ENCODE data around the gene RBBP8NL. TPM values are rescaled to one million over a fixed set of nuclear protein-coding genes. Genes with fewer than 3 reads are reported as not detected.
A peak's percentile ranks its signal among the peaks of the same experiment; 100 is the strongest.
"Not testable (repeated sequence)": the region's sequence is repeated elsewhere in the genome, so short reads cannot be mapped to it uniquely, and the experiment has no call there.

RBBP8NL gene
- polyA plus RNA-seq, 2 of the 4 experiments (the other 2 are of a cell fraction): not detected

DNA sequence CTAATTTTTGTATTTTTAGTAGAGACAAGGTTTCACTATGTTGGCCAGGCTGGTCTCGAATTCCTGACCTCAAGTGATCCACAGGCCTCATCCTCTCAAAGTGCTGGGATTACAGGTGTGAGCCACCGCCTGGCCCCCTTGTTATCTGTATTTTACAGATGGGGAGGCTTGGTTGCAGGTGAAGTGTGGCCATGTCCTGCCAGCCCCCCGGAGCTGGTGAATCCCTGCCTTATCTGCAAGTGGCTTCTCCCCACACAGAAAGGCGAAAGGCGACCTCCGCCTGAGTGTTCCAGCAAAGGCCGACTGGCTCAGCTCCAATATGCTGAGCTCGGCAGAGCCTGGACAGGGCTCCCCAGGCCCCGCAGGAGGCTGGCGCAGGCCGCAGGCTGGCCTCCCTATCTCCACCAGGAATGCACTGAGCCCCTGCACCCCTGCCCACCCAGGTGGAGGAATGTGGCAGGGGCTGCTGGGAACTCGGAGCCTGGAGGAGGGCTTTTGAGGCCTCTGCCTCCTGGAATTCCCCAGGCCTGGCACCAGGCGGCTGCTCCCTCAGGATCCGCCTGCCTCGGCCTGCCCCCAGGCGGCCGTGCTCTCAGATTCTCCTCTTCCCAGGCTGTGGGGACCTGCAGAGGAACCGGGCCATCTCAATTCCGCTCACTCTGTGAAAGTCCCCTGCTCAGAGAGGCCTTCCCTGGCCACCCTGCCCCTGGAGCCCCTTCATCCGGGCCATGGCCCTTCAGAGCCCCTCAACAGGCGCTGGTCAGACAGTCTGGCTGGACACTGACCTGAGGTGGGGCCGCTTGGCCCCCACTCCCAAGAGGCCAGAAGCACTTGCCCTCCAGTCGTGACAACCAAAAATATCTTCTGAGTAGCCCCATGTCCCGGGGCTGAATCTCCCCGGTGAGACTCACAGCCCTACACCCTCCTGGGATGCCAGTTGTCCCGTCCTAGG, 51.0 kb downstream of the RBBP8NL start:
- H3K4me2 ChIP-seq: peak overlapping the region; percentile 59
- CTCF ChIA-PET: interaction anchor here (0.6 to 11.0 kb wide), 20 partner anchors 9 to 81 kb away, joined by 3 to 290 read pairs (median 4); partner anchors contain the start of genes ADRM1, LAMA5 and RPS21
- 48% methylated on average over 24 of the region's 26 CpGs for WGBS (ENCODE audit: missing lambda C conversion rate)

GRCh38 chr20:62374331-62375152, 52.8 kb downstream of the RBBP8NL start:
- CTCF ChIA-PET: interaction anchor here (1.0 to 11.0 kb wide), 11 partner anchors 8 to 73 kb away, joined by 3 to 290 read pairs (median 6); partner anchors contain the start of genes ADRM1, LAMA5 and RPS21
- Histone ChIP-seq H3K27ac (peak overlapping the region; percentile 81 to 94), H3K4me2 (peak overlapping the region; percentile 59), H3K4me3 (no peak overlapping the region), H3K4me1 (peaks cover 81% of the 10 kb centered on the region), H3K9me3 (no peaks in the 10 kb centered on the region)
- TF ChIP-seq POLR2AphosphoS2 (conservative IDR thresholded peaks at IDR 0.05; ENCODE audit: low read length): 0 out of 2 replicates have a peak, but pooled peaks have one; percentile 18
- TF ChIP-seq, protein P1, sequence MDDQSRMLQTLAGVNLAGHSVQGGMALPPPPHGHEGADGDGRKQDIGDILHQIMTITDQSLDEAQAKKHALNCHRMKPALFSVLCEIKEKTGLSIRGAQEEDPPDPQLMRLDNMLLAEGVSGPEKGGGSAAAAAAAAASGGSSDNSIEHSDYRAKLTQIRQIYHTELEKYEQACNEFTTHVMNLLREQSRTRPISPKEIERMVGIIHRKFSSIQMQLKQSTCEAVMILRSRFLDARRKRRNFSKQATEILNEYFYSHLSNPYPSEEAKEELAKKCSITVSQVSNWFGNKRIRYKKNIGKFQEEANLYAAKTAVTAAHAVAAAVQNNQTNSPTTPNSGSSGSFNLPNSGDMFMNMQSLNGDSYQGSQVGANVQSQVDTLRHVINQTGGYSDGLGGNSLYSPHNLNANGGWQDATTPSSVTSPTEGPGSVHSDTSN (IDR thresholded peaks at IDR 0.05): peak; percentile 11; the same call in 1 of the 2 replicates
- no peak for TF ChIP-seq CEBPB (IDR thresholded peaks at IDR 0.05)
- 0 out of 2 replicates have a peak, but pooled peaks have one; percentile 11 for TF ChIP-seq MAX (IDR thresholded peaks at IDR 0.05)
- no peak for TF ChIP-seq EHMT2 (IDR thresholded peaks at IDR 0.05; ENCODE audit: low read depth)
- POLR2A ChIA-PET: interaction anchor here (1.4 kb wide), 1 partner anchor 72 kb away, joined by 3 read pairs; the partner anchor contains the start of gene ADRM1
- 69% methylated on average over 24 of the region's 24 CpGs for WGBS (ENCODE audit: missing lambda C conversion rate)
- no peak for DNase-seq (ENCODE audit: low read depth in 1 of 2, low spot score in 1 of 2)
- ATAC-seq: 0 out of 6 replicates have a peak, but pooled peaks of 1 of the 2 experiments have one; percentile 1
- FAIRE-seq: no peak

More for the DNA sequence above, 51.0 kb downstream of the RBBP8NL start:
- Histone ChIP-seq H3K4me1 (peaks cover 75% of the 10 kb centered on the region), H3K4me3 (no peak overlapping the region), H3K27ac (peak overlapping the region; percentile 81 to 94), H3K9me3 (no peaks in the 10 kb centered on the region)
- no peak for FAIRE-seq
- POLR2A ChIA-PET: interaction anchor here (1.3 to 1.4 kb wide), 2 partner anchors 9 to 74 kb away, joined by 3 read pairs; partner anchors contain the start of genes ADRM1 and LAMA5
- peak in 1 of 2 experiments; percentile 81 for DNase-seq (ENCODE audit: low read depth in 1 of 2, low spot score in 1 of 2)
- peak; percentile 70 to 85 for ATAC-seq
- peak in 1 of 2 experiments; percentile 9; a peak in 1 of 5 replicates for TF ChIP-seq JUN (IDR thresholded peaks at IDR 0.05)
- TF ChIP-seq ESRRA (IDR thresholded peaks at IDR 0.05; ENCODE audit: borderline replicate concordance, low read length): no peak
- TF ChIP-seq FOSL2 (IDR thresholded peaks at IDR 0.05): no peak
- TF ChIP-seq FOSL2 (CRISPR knock-in tag; IDR thresholded peaks at IDR 0.05): peak; percentile 27; the same call in 1 of the 2 replicates
- TF ChIP-seq CTCF (IDR thresholded peaks at IDR 0.05): peak; percentile 62
- peak; percentile 19 for TF ChIP-seq MAFK (IDR thresholded peaks at IDR 0.05; ENCODE audit: partially characterized antibody)
- TF ChIP-seq, protein P1 (IDR thresholded peaks at IDR 0.05): peak; percentile 18; the same call in 1 of the 2 replicates
- TF ChIP-seq MAX (IDR thresholded peaks at IDR 0.05): peak; percentile 50; the same call in 1 of the 2 replicates
- TF ChIP-seq RAD21 (conservative IDR thresholded peaks at IDR 0.05 in 1 of 2, IDR thresholded peaks at IDR 0.05 in 1 of 2): peak; percentile 69 to 79
- TF ChIP-seq CBX2 (IDR thresholded peaks at IDR 0.05; ENCODE audit: borderline replicate concordance, low read depth): no peak
- peak; percentile 79 for TF ChIP-seq SMC3 (IDR thresholded peaks at IDR 0.05)

- ATAC-seq; DNase-seq (ENCODE audit: low read depth in 1 of 2, low spot score in 1 of 2); H3K4me3 ChIP-seq; H3K4me2 ChIP-seq; FAIRE-seq; POLR2A ChIA-PET; H3K9me3 ChIP-seq: not testable (repeated sequence)
- H3K4me1 ChIP-seq: peaks cover 83% of the 10 kb centered on the region
- CTCF ChIA-PET: interaction anchor here (1.3 to 11.0 kb wide), 3 partner anchors 7 to 10 kb away, joined by 5 to 290 read pairs (median 6); partner anchors contain the start of gene LAMA5
- WGBS (ENCODE audit: missing lambda C conversion rate): 91% methylated on average over 21 of the region's 40 CpGs
- H3K27ac ChIP-seq: peak overlapping the region; percentile 81 to 94; a peak in 5 of 6 replicates
Measured at GRCh38 chr20:62373631-62374179, 53.6 kb downstream of the RBBP8NL start.
